ENCODE measurements around the gene TFAM. TPM values are rescaled to one million over a fixed set of nuclear protein-coding genes. Genes with fewer than 3 reads are reported as not detected.

The TFAM gene
- total and polyA plus RNA-seq, 2 donors (not counting 1 experiment from before 2014, with no cell fraction given) = 8.2 to 38.4 TPM

- no peak for ATAC-seq (ENCODE audit: low read depth)
- Mint-ChIP-seq H3K27ac (no peak overlapping the region), H3K4me3 (no peak overlapping the region), H3K27me3 (no peaks in the 10 kb centered on the region), H3K4me1 (peaks cover 54% of the 10 kb centered on the region), H3K9me3 (ENCODE audit: insufficient read depth) (no peaks in the 10 kb centered on the region)
- DNase-seq = no peak
- H3K4me2 ChIP-seq (replicated peaks; ENCODE audit: low read depth, low read length, poor library complexity, severe bottlenecking) = peak overlapping the region; percentile 19
- peaks cover 24% of the 10 kb centered on the region for H4K20me1 ChIP-seq (ENCODE audit: control insufficient read depth, insufficient read depth, low read length, poor library complexity, severe bottlenecking)
- H3K27me3 ChIP-seq (replicated peaks in 1 of 4; ENCODE audit: control extremely low read depth in 1 of 4, control insufficient read depth in 3 of 4, insufficient read depth in 4 of 4, low read length in 3 of 4) = no peaks in the 10 kb centered on the region
- ChIA-PET POLR2A (no interaction called here), CTCF (no interaction called here)
- H2AFZ ChIP-seq (ENCODE audit: insufficient read depth, low read depth, low read length, poor library complexity, severe bottlenecking) = no peak overlapping the region
- intact Hi-C loops (cut with micrococcal nuclease) = no loop called here
- no peak overlapping the region for H3K27ac ChIP-seq (ENCODE audit: low read length in 2 of 2)
- peaks cover 6 to 45% of the 10 kb centered on the region in 2 donors for H3K4me1 ChIP-seq (ENCODE audit: control insufficient read depth in 2 of 2, insufficient read depth in 2 of 2, low read length in 2 of 2)
- no peak overlapping the region for H3K4me3 ChIP-seq (ENCODE audit: control extremely low read depth in 1 of 5, extremely low read depth in 1 of 5, insufficient read depth in 1 of 5, low read depth in 2 of 5, low read length in 4 of 5)
- TF ChIP-seq EZH2 (IDR thresholded peaks at IDR 0.05; ENCODE audit: borderline replicate concordance, insufficient read depth, low read depth, low read length, poor library complexity, severe bottlenecking) = no peak
- no peak for TF ChIP-seq CTCF (IDR thresholded peaks at IDR 0.05)
- H3K9me3 ChIP-seq (ENCODE audit: control extremely low read depth in 1 of 3, control insufficient read depth in 2 of 3, insufficient read depth in 1 of 3, low read length in 2 of 3) = no peaks in the 10 kb centered on the region
- H3K9ac ChIP-seq (ENCODE audit: low read length) = no peak overlapping the region
- 90% methylated on average over 2 of the region's 2 CpGs for whole genome bisulfite sequencing (ENCODE audit: insufficient coverage)
- peaks cover 73% of the 10 kb centered on the region for H3K79me2 ChIP-seq (ENCODE audit: control insufficient read depth, insufficient read depth, low read length)
- H3K36me3 ChIP-seq (replicated peaks in 1 of 2; ENCODE audit: control extremely low read depth in 1 of 2, control insufficient read depth in 1 of 2, extremely low read depth in 1 of 2, insufficient read depth in 2 of 2, low read length in 1 of 2) = no peaks in the 10 kb centered on the region
These were observed 32.1 kb upstream of the TFAM start for GRCh38 chr10:58352956-58353610.

GRCh38 chr10:58356756-58357155 is 28.5 kb upstream of the TFAM start:
- WGBS (ENCODE audit: insufficient coverage) = 20% methylated on average over 1 of the region's 2 CpGs
- POLR2A ChIA-PET = no interaction called here
- no peak overlapping the region for H3K4me2 ChIP-seq (replicated peaks; ENCODE audit: low read depth, low read length, poor library complexity, severe bottlenecking)
- CTCF ChIA-PET = interaction anchor here (0.9 kb wide), 1 partner anchor 9 kb away, joined by 3 read pairs; no protein-coding TSS in a partner anchor
- no peak overlapping the region for H3K27ac ChIP-seq (ENCODE audit: low read length in 2 of 2)
- no peak overlapping the region for H3K4me3 ChIP-seq (ENCODE audit: control extremely low read depth in 1 of 5, extremely low read depth in 1 of 5, insufficient read depth in 1 of 5, low read depth in 2 of 5, low read length in 4 of 5)
- no peak for ATAC-seq (ENCODE audit: low read depth)
- Mint-ChIP-seq H3K4me1 (peaks cover 39% of the 10 kb centered on the region), H3K27ac (no peak overlapping the region), H3K27me3 (no peaks in the 10 kb centered on the region), H3K9me3 (ENCODE audit: insufficient read depth) (no peaks in the 10 kb centered on the region), H3K4me3 (no peak overlapping the region)
- intact Hi-C loops (cut with micrococcal nuclease) = no loop called here
- H3K9me3 ChIP-seq (ENCODE audit: control extremely low read depth in 1 of 3, control insufficient read depth in 2 of 3, insufficient read depth in 1 of 3, low read length in 2 of 3) = no peaks in the 10 kb centered on the region
- H2AFZ ChIP-seq (ENCODE audit: insufficient read depth, low read depth, low read length, poor library complexity, severe bottlenecking) = no peak overlapping the region
- peaks cover 34% of the 10 kb centered on the region for H4K20me1 ChIP-seq (ENCODE audit: control insufficient read depth, insufficient read depth, low read length, poor library complexity, severe bottlenecking)
- H3K79me2 ChIP-seq (ENCODE audit: control insufficient read depth, insufficient read depth, low read length) = peaks cover 64% of the 10 kb centered on the region
- TF ChIP-seq CTCF (IDR thresholded peaks at IDR 0.05) (no peak), EZH2 (IDR thresholded peaks at IDR 0.05; ENCODE audit: borderline replicate concordance, insufficient read depth, low read depth, low read length, poor library complexity, severe bottlenecking) (no peak)
- DNase-seq = no peak
- H3K27me3 ChIP-seq (replicated peaks in 1 of 4; ENCODE audit: control extremely low read depth in 1 of 4, control insufficient read depth in 3 of 4, insufficient read depth in 4 of 4, low read length in 3 of 4) = no peaks in the 10 kb centered on the region
- peaks cover 0 to 8% of the 10 kb centered on the region in 2 experiments for H3K36me3 ChIP-seq (replicated peaks in 1 of 2; ENCODE audit: control extremely low read depth in 1 of 2, control insufficient read depth in 1 of 2, extremely low read depth in 1 of 2, insufficient read depth in 2 of 2, low read length in 1 of 2)
- H3K4me1 ChIP-seq (ENCODE audit: control insufficient read depth in 2 of 2, insufficient read depth in 2 of 2, low read length in 2 of 2) = peaks cover 6 to 38% of the 10 kb centered on the region in 2 donors
- H3K9ac ChIP-seq (ENCODE audit: low read length) = no peak overlapping the region

Data from B cell (primary cell).